Right kidney (tissue), 1 donor: ENCODE data around the gene FBXO47.

Source experiments
- DNase-seq: peaks from one replicate; pipeline ENCODE4 v3.0.0-alpha.2; 2016

The FBXO47 gene

DNA sequence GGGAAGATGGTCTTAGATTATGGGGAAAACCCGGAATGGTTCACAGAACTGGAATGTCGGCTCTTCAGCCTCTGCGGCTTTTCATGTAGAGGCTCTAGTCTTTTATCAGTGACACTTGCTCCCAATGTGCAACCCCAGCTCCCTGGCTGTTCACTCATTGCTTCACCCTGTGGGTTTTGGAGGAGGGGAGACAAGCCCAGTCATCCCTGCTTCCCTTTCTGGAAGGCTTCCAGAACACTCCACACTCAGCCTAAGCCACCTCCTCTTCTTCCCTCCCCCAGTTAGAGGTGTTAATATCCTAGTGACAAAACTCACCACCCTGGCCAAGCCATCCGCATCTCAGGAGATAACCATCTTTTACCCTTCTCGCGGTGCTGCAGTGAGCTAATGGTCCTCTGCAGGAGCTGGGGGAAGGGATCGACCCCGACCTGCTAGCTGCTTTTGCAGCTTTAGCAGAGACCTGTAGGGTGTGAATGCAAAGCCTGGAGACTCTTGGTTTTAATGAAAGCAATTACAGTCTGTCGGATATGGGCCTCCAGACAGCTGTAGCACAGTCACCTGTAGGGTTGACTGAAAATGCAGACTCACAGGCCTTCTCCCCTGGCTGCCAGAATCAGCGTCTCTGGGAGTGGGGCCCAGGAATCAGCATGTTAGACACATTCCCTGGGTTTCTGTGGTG, 66.1 kb downstream of the FBXO47 start:
- no peak for DNase-seq

DNA sequence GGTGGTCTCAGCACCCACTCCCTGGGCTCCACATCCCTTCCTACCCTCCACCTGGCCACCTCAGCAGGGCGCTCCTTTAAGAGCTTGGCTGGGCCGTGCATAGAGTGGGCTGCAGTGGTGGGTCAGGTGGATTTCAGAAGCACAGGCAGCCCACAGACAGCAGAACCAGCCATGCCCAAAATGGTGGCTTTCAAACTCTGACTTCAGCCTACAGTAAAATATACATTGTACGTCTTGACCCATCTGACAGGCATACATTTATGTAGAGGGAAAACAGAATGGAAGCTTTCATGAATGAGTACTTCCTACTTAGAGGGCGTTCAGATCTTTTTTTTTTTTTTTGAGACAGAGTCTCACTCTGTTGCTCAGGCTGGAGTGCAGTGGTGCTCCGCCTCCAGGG, 67.8 kb downstream of the FBXO47 start:
- DNase-seq = no peak

DNA sequence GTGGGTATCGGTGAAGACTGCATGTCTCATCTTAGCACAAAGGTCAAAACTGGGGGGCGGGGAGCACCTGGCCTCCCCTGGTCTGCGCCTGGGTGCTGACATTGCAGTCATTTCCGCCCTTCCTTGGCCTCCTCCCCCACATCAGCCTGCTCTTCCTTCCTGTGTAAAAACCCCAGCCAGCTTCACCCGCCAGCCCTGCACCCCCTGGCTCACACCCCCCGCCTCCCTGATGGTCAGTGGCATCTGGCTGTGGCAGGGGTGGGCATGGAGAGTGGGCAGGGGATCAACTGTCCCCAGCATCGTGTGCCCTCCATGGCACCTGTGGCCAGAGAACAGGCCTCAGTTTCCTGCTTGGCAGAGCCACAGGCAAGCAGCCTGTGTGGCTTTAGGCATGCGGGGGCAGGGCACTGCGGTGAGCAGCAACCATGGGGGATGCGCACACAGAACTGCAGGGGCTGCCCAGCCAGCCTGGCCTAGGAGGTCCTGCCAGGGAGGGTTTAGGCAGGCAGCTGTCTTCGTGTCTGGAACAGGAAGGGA, 68.3 kb downstream of the FBXO47 start:
- no peak for DNase-seq

GRCh38 chr17:38898291-38898679, 68.9 kb downstream of the FBXO47 start:
- DNase-seq = no peak

GRCh38 chr17:38897671-38898290, 69.4 kb downstream of the FBXO47 start:
- no peak for DNase-seq

GRCh38 chr17:38897176-38897575, 70.0 kb downstream of the FBXO47 start:
- no peak for DNase-seq

DNA sequence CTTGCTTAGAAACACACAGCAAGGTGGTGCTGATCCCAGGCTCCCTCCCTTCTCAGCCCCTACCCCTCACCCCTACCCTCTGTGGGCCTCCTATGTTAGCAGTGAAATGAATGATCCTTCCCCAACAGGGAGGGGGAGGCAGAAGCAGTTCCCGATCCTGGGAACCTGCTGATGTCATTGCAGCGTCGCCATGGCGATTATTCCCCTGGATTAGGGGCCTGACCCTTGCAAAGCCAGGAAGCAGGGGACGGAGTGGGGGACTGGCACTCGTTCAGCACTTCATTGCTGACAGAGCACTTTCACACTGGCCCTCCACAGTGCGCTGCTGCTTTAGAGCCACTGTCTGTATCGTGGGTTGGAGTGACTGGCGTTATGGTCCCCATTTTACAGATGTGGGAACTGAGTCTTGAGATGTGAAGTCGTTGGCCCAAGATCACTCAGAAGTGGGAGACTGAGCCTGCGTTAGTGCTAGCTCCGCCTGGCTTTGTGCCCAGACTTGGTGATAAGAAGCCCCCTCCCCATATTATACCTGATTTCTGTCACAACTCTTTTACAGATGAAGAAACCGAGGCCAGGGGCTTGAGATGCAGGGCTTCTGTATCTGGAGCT, 70.8 kb downstream of the FBXO47 start:
- DNase-seq = no peak

GRCh38 chr17:38894276-38894675, 72.9 kb downstream of the FBXO47 start:
- no peak for DNase-seq

GRCh38 chr17:38893607-38894006, 73.6 kb downstream of the FBXO47 start:
- DNase-seq = no peak

DNA sequence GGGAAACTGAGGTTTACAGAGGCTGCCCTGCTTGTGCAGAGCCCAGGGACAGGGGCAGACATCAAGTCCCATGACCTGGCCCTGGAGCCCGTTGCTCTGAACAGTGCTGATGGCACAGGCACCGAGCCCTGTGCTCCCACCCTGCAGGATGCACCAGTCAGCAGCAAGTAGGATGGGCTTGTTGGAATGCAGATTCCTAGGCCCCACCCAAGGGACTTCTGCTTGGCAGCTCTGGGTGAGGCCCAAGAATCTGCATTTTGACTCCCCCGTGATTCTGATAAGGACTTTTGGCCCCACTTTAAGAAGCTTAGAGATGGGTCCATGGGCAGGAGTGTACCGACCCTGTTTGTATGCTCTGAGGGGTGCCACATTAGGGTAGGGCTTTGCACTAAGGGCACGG, 74.1 kb downstream of the FBXO47 start:
- no peak for DNase-seq

GRCh38 chr17:38892620-38893019, 74.6 kb downstream of the FBXO47 start:
- DNase-seq = no peak

GRCh38 chr17:38892083-38892482, 75.1 kb downstream of the FBXO47 start:
- no peak for DNase-seq

DNA sequence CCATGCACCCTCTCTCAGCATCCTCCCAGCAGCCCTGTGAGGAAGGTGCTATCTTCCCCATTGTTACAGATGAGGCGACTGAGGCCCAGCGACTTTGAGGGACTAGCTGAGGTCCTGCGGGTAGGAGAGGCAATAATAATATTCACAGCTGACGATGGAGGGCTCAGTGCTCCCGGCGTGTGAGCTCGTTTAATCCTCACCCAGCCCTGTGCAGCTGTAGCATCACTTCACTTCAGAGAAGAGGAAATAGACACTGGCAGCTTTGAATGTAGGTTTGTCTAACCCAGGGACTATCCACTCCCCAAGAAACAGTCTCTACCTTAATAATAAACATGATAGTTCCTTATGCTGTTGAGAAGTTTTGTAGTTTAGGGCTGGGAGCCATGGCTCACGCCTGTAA, 75.8 kb downstream of the FBXO47 start:
- DNase-seq = no peak

GRCh38 chr17:38890410-38890746, 76.8 kb downstream of the FBXO47 start:
- no peak for DNase-seq

DNA sequence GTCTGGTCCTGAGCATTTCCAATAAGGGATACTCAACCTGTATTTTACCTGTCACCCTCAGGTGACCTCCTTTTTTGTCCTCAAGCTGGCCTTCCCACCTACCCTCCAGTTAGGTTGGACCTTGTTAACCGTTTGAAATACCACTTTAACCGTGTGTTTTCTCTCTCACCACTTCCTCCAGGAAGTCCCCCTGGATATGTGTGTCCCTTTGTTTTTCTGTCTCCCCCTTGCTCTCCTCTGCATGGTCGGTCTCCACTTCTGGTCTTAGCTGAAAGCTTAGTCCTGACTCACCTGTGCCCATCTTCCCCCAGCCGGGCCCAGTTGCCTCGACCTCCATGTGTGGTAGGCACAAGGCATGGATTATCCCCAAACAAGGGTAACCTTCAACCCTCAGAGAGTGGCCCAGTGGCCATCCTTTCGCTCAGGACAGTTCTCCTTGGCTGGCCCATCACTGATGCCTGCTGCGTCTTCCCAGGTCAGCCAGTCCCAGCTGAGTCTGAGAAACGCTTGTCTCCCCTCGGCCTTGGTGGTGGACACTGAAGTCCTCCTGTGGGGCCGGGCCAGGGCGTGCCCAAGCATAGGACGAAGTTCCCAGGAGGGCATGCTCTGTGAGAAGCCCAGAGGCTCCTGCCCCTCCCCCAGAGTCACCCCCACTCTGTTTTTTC, 77.3 kb downstream of the FBXO47 start:
- no peak for DNase-seq

DNA sequence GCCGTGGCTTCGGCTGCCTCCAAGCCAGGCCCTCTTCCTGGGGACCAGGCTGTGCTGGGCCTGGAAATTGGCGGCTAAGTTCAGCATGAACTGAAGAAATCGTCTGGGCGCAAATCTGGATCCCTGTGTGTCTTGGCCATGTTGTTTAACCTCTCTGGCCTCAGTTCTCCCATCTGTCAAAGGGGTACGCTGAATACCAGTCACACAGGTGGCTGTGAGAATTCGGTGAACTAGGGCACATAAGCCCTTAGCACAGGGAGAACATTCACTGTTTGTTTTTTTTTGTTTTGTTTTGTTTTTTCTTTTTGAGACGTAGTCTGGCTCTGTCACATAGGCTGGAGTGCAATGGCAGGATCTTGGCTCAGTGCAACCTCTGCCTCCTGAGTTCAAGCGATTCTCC, 78.4 kb downstream of the FBXO47 start:
- no peak for DNase-seq

- no peak for DNase-seq
Measured at GRCh38 chr17:38886643-38887010, 80.6 kb downstream of the FBXO47 start.
